HepG2 (cell line): Measurements from ENCODE around the gene OVCA2.

Source experiments
- BRD4 ChIP-seq: sonication (generic); formaldehyde crosslinking; IDR thresholded peaks from 2 replicates; pipeline ENCODE4 v1.4.0; 2020; ENCODE audit warnings: missing genetic modification reagents
- MAFK ChIP-seq, 2 experiments: IDR thresholded peaks in 1 of 2; conservative IDR thresholded peaks in 1 of 2; 2 replicates each; pipeline ENCODE4 v1.6.1; 2011; ENCODE audit warnings: improper control_type of control experiment in 2 of 2, low read length in 2 of 2
- POLR2A ChIP-seq, 2 experiments: IDR thresholded peaks; 2 replicates each; pipeline ENCODE4 v1.6.1; 2011; ENCODE audit warnings: low read depth in 2 of 2, low read length in 2 of 2, mild to moderate bottlenecking in 1 of 2, moderate library complexity in 1 of 2; ENCODE audit not compliant: insufficient read depth in 1 of 2
- RELA ChIP-seq: sonication (generic); formaldehyde crosslinking; IDR thresholded peaks from 2 replicates; pipeline ENCODE4 v1.4.0; 2020; ENCODE audit warnings: missing genetic modification reagents
- RNF2 ChIP-seq: fragments of 450-650 bp; conservative IDR thresholded peaks from 2 replicates; pipeline ENCODE4 v1.6.1; 2016; ENCODE audit warnings: low read depth
- SRSF9 ChIP-seq: fragments of 200-400 bp; formaldehyde crosslinking; IDR thresholded peaks from 2 replicates; pipeline ENCODE4 v1.6.1; 2018; ENCODE audit warnings: borderline replicate concordance, mild to moderate bottlenecking, low read depth, low read length; ENCODE audit not compliant: insufficient read depth, poor library complexity, severe bottlenecking
- SUZ12 ChIP-seq: fragments of 150-350 bp; IDR thresholded peaks from 2 replicates; pipeline ENCODE4 v1.6.1; 2014; ENCODE audit warnings: low read depth, low read length
- TF ChIP-seq, protein P1 (sequence below): sonication (generic); formaldehyde crosslinking; IDR thresholded peaks from 2 replicates; pipeline ENCODE4 v1.4.0; 2020; ENCODE audit warnings: mild to moderate bottlenecking, missing genetic modification reagents

- TF ChIP-seq RELA (CRISPR knock-in tag) = no peak
- TF ChIP-seq SRSF9 = no peak
- no peak for TF ChIP-seq POLR2A (IDR thresholded peaks at IDR 0.05; ENCODE audit: insufficient read depth in 1 of 2, low read depth in 2 of 2, low read length in 2 of 2)
- TF ChIP-seq BRD4 (CRISPR knock-in tag) = no peak
- TF ChIP-seq, protein P1, sequence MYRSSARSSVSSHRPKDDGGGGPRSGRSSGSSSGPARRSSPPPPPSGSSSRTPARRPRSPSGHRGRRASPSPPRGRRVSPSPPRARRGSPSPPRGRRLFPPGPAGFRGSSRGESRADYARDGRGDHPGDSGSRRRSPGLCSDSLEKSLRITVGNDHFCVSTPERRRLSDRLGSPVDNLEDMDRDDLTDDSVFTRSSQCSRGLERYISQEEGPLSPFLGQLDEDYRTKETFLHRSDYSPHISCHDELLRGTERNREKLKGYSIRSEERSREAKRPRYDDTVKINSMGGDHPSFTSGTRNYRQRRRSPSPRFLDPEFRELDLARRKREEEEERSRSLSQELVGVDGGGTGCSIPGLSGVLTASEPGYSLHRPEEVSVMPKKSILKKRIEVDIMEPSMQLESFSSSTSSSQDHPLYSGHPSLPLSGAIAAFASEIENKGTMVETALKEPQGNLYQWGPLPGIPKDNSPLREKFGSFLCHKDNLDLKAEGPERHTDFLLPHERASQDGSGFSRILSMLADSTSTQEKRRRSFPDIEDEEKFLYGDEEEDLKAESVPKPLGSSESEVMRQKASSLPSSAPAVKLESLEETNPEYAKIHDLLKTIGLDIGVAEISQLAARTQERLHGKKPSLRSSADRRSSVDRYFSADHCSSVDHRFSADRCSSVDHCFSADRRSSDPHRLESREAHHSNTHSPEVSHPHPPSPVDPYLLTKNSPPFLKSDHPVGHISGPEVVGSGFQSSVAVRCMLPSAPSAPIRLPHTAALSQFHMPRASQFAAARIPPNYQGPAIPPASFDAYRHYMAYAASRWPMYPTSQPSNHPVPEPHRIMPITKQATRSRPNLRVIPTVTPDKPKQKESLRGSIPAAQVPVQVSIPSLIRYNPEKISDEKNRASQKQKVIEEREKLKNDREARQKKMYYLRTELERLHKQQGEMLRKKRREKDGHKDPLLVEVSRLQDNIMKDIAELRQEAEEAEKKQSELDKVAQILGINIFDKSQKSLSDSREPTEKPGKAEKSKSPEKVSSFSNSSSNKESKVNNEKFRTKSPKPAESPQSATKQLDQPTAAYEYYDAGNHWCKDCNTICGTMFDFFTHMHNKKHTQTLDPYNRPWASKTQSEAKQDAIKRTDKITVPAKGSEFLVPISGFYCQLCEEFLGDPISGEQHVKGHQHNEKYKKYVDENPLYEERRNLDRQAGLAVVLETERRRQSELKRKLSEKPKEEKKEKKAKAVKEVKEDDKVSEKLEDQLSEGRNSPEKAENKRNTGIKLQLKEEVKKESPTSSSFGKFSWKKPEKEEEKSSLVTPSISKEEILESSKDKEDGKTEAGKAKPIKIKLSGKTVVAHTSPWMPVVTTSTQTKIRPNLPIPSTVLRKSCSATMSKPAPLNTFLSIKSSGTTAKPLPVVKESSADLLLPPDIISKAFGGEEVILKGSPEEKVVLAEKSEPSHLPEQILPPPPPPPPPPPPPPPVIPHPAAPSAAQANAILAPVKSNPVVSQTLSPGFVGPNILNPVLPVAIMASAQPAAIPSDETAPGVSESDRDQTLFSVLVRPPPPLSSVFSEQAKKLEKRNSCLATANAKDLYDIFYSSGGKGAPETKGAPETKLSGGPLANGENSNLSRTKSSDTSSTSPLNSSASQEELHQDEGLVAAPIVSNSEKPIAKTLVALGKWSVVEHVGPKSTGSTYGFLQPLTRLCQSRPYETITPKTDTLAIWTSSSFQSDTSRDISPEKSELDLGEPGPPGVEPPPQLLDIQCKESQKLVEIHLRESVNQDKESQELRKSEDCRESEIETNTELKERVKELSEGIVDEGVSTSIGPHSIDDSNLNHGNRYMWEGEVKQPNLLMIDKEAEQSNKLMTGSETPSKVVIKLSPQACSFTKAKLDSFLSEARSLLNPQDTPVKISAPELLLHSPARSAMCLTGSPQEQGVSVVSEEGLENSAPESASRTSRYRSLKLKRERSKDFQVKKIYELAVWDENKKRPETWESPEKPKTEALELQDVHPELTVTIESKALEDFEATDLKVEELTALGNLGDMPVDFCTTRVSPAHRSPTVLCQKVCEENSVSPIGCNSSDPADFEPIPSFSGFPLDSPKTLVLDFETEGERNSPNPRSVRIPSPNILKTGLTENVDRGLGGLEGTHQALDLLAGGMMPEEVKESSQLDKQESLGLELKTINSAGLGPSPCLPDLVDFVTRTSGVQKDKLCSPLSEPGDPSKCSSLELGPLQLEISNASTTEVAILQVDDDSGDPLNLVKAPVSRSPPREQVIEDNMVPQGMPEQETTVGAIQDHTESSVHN = no peak
- TF ChIP-seq RNF2 = no peak
- no peak for TF ChIP-seq SUZ12
- TF ChIP-seq MAFK (conservative IDR thresholded peaks at IDR 0.05 in 1 of 2, IDR thresholded peaks at IDR 0.05 in 1 of 2; ENCODE audit: low read length in 2 of 2) = no peak
These were observed 21.7 kb downstream of the OVCA2 start for GRCh38 chr17:2063261-2064146.
